ENCODE measurements around the gene FLNC.

DNA sequence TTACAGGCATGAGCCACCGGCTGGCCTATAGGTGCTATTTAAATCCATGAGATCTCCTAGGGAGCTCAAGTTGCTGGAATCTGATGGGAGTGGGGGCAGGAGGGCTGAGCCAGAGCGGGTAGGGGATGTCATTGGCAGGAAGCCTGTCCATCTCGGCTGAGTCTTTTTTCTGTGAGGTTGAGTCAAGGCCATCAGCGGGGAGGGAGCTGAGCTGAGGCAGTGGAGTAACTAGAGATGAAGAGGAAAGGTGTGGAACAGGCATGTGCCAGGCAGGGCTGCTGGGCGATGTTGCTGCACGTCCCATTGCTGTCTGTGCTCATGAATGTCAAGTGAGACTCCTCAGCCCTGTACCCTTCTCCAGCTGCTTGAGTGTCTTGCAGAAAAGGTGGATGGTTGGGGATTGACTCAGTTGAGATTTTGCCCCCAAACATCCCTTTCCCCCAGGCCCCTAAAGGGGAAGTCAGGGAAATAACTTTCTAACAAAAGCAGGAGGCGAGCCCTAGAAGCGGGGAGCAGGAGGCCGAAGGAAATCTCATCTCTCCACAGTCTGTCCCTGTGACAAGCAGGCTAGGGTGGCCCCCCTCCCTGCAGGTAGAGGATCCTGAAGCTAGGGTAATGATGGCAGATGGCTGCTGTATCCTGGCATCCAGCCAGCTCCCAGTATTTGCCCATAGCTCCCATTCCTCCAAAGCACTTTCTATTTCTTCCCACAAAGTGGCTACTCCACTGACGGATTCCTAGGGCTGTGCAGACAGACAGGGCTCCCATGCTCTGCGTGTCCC lies 37.8 kb downstream of the FLNC start:
- TF ChIP-seq POLR2A (IDR thresholded peaks at IDR 0.05; ENCODE audit: low read length) (no peak), GATA1 (IDR thresholded peaks at IDR 0.05; ENCODE audit: low read depth, low read length) (no peak)

Data from erythroblast (primary cell).